HL-60 (cell line): ENCODE data around the gene BEGAIN.

Experiments used
- DNase-seq, 2 experiments: peaks; one replicate each; pipeline ENCODE4 v3.0.0-alpha.2; 2010 to 2020; ENCODE audit warnings: low read depth in 1 of 2, low spot score in 1 of 2
- H3K27ac ChIP-seq: fragments of 250-450 bp; sonication (Bioruptor Pico); replicated peaks from 2 replicates; pipeline ENCODE4 v1.5.1; 2020; ENCODE audit warnings: mild to moderate bottlenecking, moderate library complexity
- H3K27me3 ChIP-seq: fragments of 250-450 bp; sonication (Bioruptor Pico); 2 replicates; pipeline ENCODE4 v1.5.1; 2021; ENCODE audit warnings: mild to moderate bottlenecking, moderate library complexity; ENCODE audit not compliant: insufficient read depth, poor library complexity, severe bottlenecking
- H3K4me3 ChIP-seq: replicated peaks from 2 replicates; pipeline ENCODE4 v1.5.1; 2011; ENCODE audit warnings: mild to moderate bottlenecking, control low read depth, low read length; ENCODE audit not compliant: insufficient read depth
- CTCF ChIP-seq: IDR thresholded peaks from one replicate; pipeline ENCODE4 v1.5.1; 2011; ENCODE audit warnings: low read length, control low read depth, inconsistent platforms; ENCODE audit not compliant: insufficient read depth
- GABPA ChIP-seq: IDR thresholded peaks from 2 replicates; pipeline ENCODE4 v1.6.1; 2012; ENCODE audit warnings: low read depth
- POLR2AphosphoS5 ChIP-seq: IDR thresholded peaks from 2 replicates; pipeline ENCODE4 v1.6.1; 2012; ENCODE audit warnings: low read depth
- REST ChIP-seq: IDR thresholded peaks from 2 replicates; pipeline ENCODE4 v1.6.1; 2012; ENCODE audit warnings: low read depth; ENCODE audit not compliant: insufficient replicate concordance
- SPI1 ChIP-seq: IDR thresholded peaks from 2 replicates; pipeline ENCODE4 v1.6.1; 2012; ENCODE audit warnings: low read depth, mild to moderate bottlenecking, borderline replicate concordance

The BEGAIN gene

GRCh38 chr14:100487304-100487703 lies 99.9 kb downstream of the BEGAIN start:
- DNase-seq, result no peak
- no peak overlapping the region for H3K4me3 ChIP-seq
- no peak overlapping the region for H3K27ac ChIP-seq
- H3K27me3 ChIP-seq, result no peaks in the 10 kb centered on the region
- TF ChIP-seq GABPA (no peak), SPI1 (no peak), REST (no peak), POLR2AphosphoS5 (no peak), CTCF (no peak)
